ENCODE results near the gene PLCL1. TPM values are rescaled to one million over a fixed set of nuclear protein-coding genes. Genes with fewer than 3 reads are reported as not detected.
A peak's percentile ranks its signal among the peaks of the same experiment; 100 is the strongest.

PLCL1 gene
- polyA plus RNA-seq, 1 experiment: 0.09 TPM

DNA sequence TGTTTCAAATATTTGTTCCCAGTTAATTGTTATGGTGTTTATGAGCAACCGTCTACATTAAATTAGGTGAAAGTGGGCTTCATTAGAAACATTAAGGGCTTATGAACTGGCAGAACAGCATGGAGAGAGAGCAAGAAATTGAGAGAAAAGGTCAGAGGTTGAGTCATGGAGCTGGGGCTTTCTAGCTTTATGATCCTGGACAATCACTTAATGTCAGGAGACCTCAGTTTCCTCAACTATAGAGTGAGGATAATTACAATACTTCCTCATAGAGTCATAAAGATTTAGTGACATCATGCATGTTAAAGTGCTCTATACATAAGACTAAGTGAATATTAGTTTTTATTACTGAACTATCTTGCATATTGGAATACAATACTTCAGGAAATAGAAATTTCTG, 83.9 kb downstream of the PLCL1 start:
- ChIA-PET POLR2A (no interaction called here), CTCF (no interaction called here)
- no peak overlapping the region for H3K4me3 ChIP-seq (ENCODE audit: low read depth, low read length)
- no peaks in the 10 kb centered on the region for H3K27me3 ChIP-seq (ENCODE audit: control insufficient read depth, insufficient read depth, low read length)
- no peak for DNase-seq (ENCODE audit: low read depth)
- H3K36me3 ChIP-seq (ENCODE audit: control insufficient read depth, insufficient read depth, low read length): no peaks in the 10 kb centered on the region
- TF ChIP-seq, protein P1, sequence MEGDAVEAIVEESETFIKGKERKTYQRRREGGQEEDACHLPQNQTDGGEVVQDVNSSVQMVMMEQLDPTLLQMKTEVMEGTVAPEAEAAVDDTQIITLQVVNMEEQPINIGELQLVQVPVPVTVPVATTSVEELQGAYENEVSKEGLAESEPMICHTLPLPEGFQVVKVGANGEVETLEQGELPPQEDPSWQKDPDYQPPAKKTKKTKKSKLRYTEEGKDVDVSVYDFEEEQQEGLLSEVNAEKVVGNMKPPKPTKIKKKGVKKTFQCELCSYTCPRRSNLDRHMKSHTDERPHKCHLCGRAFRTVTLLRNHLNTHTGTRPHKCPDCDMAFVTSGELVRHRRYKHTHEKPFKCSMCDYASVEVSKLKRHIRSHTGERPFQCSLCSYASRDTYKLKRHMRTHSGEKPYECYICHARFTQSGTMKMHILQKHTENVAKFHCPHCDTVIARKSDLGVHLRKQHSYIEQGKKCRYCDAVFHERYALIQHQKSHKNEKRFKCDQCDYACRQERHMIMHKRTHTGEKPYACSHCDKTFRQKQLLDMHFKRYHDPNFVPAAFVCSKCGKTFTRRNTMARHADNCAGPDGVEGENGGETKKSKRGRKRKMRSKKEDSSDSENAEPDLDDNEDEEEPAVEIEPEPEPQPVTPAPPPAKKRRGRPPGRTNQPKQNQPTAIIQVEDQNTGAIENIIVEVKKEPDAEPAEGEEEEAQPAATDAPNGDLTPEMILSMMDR (IDR thresholded peaks at IDR 0.05; ENCODE audit: insufficient read depth, low read depth, low read length): no peak

DNA sequence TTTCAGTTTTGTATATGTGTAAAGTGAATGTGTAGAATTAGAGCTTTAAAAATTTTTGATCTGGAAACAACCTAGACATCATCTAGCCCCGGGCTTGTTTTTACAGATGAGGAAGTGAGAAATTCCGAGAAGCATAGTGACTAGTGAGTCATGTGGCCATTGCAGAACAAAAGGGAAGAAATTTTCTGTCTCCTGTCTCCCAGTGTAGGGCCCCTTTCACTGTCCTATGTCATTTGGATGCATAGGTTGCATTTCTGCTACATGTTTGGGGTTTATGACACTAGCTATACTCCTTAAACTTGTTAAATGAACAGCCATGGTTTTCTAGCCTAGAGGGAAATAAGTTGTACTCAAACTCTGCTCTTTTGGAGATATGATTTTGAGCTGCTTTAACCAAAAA, 84.6 kb downstream of the PLCL1 start:
- TF ChIP-seq, protein P1 (IDR thresholded peaks at IDR 0.05; ENCODE audit: insufficient read depth, low read depth, low read length): no peak
- peak; percentile 12 for DNase-seq (ENCODE audit: low read depth)
- H3K4me3 ChIP-seq (ENCODE audit: low read depth, low read length): no peak overlapping the region
- CTCF ChIA-PET: no interaction called here
- no peaks in the 10 kb centered on the region for H3K36me3 ChIP-seq (ENCODE audit: control insufficient read depth, insufficient read depth, low read length)
- H3K27me3 ChIP-seq (ENCODE audit: control insufficient read depth, insufficient read depth, low read length): no peaks in the 10 kb centered on the region
- POLR2A ChIA-PET: no interaction called here

DNA sequence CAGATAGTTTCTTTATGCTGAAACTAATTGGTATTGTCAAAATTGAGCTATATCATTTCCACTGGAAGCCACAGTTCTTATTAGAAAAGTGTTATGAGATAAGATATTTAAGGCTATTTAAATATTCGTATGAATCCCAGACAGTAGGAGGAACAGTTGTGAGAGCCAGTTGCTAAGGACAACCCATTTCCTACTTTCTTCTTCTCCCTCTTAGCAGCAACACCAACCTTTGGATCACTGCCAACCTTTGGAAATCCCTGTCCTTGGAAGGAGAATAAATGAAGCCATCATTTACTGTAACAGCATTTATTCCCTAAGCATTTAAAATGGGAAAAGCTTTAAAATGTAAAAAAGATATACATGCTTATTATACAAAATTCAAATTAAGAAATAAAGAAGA, 85.8 kb downstream of the PLCL1 start:
- ChIA-PET CTCF (no interaction called here), POLR2A (no interaction called here)
- TF ChIP-seq, protein P1 (IDR thresholded peaks at IDR 0.05; ENCODE audit: insufficient read depth, low read depth, low read length): no peak
- Histone ChIP-seq H3K4me3 (ENCODE audit: low read depth, low read length) (no peak overlapping the region), H3K36me3 (ENCODE audit: control insufficient read depth, insufficient read depth, low read length) (no peaks in the 10 kb centered on the region), H3K27me3 (ENCODE audit: control insufficient read depth, insufficient read depth, low read length) (no peaks in the 10 kb centered on the region)
- DNase-seq (ENCODE audit: low read depth): no peak

DNA sequence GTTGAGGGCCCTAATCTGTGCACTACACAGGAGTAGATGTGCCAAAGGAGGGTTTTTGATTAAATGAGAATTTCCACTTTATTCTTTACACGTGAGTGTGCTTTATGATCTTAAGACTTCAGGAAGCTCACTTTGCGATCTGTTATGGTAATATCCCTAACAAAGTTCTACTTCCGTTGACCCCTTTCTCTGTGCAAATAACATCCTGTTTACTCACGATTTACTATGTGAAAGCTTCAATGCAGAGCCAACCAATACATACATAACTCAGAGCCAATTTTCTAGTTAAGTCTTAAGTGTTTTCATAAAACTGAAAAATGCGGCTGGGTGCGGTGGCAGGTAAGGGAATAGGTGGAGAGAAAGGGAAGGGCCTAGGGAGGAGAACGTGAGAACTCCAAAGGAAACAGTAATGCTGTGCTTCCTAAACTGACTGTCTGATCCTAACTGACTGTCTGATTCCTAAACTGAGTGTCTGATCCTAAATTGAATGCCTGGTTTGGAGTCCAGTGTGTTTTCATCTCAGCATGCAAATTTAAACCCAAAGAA, 87.6 kb downstream of the PLCL1 start:
- DNase-seq (ENCODE audit: low read depth): no peak
- ChIA-PET CTCF (interaction anchor here (0.5 kb wide), 1 partner anchor 162 kb away, joined by 3 read pairs; no protein-coding TSS in a partner anchor), POLR2A (no interaction called here)
- H3K27me3 ChIP-seq (ENCODE audit: control insufficient read depth, insufficient read depth, low read length): no peaks in the 10 kb centered on the region
- TF ChIP-seq, protein P1 (IDR thresholded peaks at IDR 0.05; ENCODE audit: insufficient read depth, low read depth, low read length): no peak
- H3K36me3 ChIP-seq (ENCODE audit: control insufficient read depth, insufficient read depth, low read length): no peaks in the 10 kb centered on the region
- no peak overlapping the region for H3K4me3 ChIP-seq (ENCODE audit: low read depth, low read length)

DNA sequence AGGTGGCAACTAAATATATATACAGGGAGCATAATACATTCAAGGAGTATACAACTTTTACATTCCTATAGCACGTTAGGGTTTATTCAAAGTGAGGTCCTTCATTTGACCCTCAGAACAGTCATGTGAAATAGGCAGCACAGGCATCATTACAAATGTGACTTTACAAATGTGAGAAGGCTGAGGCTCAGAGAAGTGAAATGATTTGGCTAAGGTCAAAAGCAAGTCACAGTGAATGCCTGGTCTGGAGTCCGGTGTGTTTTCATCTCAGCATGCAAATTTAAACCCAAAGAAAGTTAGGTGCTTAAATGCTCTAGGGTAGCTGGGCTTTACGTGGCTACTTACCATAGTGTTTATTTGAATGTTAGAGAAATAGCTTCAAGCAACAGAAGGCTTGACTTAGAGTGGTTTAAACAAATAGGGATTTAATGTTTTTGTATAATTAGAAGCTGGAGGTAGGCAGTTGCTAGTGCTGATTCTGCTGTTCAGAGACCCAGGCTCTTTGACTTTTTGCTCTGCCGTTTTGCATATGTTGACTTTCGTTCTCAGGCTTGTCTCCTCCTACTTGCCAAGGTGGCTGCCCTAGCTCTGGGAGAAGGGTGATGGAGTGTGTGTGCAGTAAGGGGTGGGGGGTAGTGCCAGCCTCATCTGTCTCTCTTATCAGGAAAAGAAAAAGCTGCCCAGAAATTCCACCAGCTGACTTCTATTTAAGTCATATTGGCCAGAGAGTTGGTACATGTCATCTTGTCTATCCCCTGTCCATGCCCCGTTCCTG, 89.2 kb downstream of the PLCL1 start:
- TF ChIP-seq, protein P1 (IDR thresholded peaks at IDR 0.05; ENCODE audit: insufficient read depth, low read depth, low read length): no peak
- H3K27me3 ChIP-seq (ENCODE audit: control insufficient read depth, insufficient read depth, low read length): no peaks in the 10 kb centered on the region
- DNase-seq (ENCODE audit: low read depth): no peak
- no peaks in the 10 kb centered on the region for H3K36me3 ChIP-seq (ENCODE audit: control insufficient read depth, insufficient read depth, low read length)
- CTCF ChIA-PET: interaction anchor here (1.1 kb wide), 1 partner anchor 15 kb away, joined by 4 read pairs; no protein-coding TSS in a partner anchor
- POLR2A ChIA-PET: no interaction called here
- H3K4me3 ChIP-seq (ENCODE audit: low read depth, low read length): no peak overlapping the region
